HG03280 (cell line): Measurements from ENCODE around the gene GCNT2.
"Not testable (repeated sequence)": the region's sequence is repeated elsewhere in the genome, so short reads cannot be mapped to it uniquely, and the experiment has no call there.

Experiments
- ATAC-seq: cut with Tn5 transposase; IDR thresholded peaks from one replicate; pipeline ENCODE4 v1.9.1; 2021; ENCODE audit warnings: mild to moderate bottlenecking, moderate library complexity; ENCODE audit not compliant: unreplicated experiment

The GCNT2 gene

DNA sequence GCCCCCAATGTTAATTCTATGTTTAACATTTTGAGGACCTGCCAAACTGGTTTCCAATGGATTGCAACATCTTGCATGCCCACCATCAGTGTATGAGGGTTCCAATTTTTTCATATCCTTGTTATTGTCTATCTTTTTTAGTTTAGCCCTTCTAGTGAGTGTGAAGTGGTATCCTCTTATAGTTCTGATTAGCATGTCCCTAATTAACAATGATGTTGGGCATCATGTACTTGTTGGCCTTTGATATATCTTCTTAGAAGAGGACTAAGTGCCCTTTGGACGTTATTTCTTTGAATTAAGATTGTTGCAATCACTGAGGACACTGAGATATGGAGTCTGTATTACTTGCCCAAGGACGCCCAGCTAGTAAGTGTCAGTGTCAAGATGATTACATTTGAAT, 22.3 kb downstream of the GCNT2 start:
- ATAC-seq: no peak

DNA sequence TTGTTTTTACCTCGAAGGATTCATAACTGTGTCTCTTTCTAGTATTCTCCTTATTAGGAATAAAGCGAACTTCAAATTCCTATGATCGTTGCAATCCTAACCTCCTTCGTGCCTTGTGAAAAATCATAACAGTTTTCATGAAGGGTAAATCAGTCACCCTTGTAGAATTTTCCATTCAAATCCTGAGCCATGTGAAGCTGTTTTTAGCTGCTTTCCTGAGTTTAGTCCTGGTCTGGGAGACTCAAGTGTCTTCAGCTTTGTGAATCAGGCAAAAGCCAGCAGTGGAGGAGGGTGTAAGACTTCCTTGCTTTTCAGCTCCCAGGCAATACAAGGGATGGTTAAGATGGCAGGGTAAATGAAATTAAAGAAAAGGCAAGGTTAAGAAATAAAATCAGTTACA, 24.3 kb downstream of the GCNT2 start:
- ATAC-seq: no peak

DNA sequence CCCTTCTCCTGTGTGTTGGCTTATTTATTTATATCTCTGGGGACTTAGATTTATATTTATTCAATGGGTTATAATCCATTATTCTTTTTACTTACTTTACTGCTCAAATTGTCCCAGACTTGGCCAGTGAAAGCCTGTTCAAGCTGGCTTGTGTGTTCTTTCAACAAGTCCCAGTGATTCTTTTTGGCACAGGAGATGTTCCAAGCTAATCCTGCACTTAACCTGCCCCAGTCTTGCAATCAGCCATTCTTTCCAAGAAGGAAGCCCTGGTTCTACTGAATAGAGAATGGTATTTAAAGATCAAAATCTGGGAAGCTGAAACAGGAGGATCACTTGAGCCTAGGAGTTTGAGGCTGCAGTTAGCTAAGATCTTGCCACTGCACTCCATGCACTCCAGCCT, 26.7 kb downstream of the GCNT2 start:
- no peak for ATAC-seq

DNA sequence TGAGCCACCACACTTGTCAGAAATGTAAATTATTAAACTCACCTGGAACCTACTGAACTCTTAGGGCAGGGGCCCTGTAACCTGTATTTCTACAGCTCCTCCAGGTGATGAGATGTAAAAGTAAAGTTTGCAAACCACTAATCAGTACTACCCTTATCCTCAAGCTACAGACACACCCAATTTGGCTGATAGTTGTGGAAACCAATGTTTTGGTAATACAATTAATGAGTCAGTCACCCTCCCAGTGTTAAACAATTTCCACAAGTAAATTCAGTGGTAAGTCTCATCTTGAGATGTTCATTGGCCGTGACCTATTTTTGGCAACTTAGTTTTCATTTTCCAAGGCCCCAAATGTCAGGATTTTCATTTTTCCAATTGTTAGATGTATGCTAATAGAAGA, 29.6 kb downstream of the GCNT2 start:
- ATAC-seq: no peak

DNA sequence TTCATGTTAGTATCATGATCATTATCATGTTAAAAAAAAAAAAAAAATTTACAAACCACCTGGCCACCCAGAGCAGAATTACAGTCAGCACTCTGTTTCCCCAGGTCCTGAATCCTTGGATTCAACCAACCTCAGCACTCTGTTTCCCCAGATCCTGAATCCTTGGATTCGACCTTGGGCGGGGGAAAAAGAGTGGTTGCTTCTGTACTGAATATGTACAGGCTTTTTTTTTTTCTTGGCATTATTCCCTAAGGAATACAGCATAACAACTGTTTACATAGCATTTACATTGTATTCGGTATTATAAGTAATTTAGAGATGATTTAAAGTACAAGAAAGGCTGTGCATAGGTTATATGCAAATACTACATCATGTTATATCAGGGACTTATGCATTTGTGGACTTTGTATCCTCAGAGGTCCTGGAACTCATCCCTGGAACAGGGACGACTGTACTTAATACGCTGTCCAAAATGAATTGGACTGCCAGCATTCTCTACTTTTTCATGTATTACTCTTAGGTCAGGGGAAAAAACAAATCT, 31.2 kb downstream of the GCNT2 start:
- ATAC-seq: no peak

DNA sequence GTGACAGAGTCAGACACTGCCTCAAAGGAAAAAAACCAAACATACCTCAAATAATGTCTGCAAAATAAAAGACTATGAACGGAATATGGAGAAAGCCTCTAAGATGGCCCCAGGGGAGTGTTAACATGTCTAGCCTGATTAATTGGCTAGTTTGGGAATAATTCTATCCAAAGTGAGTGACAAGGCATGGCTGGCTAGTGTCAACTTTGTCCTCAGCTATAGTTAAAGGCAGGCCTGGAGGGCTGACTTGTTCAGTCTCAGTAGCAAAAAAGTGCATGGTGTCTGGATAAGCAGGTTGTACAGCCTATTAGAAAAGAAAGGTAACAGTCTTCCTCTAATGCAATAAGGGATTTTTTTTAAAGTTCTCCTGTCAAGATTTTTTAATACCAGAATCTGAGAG, 32.7 kb downstream of the GCNT2 start:
- ATAC-seq: no peak

DNA sequence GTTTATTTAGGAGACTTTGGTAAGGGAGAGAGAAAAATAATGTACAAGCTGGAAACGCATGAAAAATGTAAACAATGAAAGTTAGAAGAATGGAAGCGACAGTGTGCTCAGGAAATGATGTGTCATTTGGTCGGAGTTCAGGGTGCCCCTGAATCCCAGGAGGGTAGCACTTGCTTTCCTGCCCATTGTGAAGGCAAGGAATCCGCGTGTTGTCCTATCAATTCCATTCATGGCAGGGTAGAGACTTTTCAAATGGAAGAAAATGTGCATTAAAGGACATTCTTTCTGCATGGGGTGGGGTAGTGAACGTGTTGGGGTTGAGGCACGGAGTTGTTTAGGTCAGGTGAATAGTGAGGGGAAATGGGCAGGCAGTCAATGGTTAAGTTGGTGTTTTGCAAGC, 33.7 kb downstream of the GCNT2 start:
- ATAC-seq: no peak

DNA sequence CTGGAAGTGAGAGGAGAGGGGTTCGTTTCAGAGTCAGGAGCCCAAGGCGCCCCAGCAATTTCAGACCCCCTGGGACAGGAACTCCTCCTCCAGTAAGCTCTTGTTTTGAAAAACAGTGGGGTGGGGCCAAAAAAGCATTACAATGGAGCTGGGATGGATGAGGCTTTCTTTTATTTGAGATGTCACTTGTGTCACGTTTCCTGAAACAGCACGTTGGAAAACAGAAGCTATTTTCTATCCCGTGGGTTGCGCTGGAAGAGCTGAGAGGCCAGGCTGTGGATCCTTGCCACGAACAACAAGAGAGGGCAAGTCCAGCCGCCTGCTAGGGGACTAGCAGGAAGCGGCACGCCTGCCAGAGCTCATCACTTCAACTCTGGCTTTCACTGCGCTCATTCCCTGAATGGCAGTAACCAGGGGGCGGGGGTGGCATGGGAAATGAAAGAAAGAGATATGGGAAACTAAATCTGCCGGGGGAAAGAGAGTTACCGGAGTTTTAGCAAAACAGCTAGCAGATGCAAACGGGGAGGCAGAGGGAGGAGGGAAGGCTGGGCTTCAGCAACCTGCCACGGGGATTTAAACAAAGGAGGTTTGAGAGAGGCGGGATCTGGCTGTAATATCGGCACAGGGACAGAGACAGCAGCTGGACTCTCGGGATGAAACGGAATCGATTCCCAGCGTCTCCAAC, 34.6 kb downstream of the GCNT2 start:
- no peak for ATAC-seq

DNA sequence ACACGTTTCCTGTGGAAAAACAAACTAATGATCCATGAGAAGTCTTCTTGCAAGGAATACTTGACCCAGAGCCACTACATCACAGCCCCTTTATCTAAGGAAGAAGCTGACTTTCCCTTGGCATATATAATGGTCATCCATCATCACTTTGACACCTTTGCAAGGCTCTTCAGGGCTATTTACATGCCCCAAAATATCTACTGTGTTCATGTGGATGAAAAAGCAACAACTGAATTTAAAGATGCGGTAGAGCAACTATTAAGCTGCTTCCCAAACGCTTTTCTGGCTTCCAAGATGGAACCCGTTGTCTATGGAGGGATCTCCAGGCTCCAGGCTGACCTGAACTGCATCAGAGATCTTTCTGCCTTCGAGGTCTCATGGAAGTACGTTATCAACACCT, 35.4 kb downstream of the GCNT2 start:
- ATAC-seq: no peak

DNA sequence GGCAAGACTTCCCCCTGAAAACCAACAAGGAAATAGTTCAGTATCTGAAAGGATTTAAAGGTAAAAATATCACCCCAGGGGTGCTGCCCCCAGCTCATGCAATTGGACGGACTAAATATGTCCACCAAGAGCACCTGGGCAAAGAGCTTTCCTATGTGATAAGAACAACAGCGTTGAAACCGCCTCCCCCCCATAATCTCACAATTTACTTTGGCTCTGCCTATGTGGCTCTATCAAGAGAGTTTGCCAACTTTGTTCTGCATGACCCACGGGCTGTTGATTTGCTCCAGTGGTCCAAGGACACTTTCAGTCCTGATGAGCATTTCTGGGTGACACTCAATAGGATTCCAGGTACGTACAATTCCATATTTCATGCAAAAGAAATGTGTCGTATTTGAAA, 35.8 kb downstream of the GCNT2 start:
- no peak for ATAC-seq

DNA sequence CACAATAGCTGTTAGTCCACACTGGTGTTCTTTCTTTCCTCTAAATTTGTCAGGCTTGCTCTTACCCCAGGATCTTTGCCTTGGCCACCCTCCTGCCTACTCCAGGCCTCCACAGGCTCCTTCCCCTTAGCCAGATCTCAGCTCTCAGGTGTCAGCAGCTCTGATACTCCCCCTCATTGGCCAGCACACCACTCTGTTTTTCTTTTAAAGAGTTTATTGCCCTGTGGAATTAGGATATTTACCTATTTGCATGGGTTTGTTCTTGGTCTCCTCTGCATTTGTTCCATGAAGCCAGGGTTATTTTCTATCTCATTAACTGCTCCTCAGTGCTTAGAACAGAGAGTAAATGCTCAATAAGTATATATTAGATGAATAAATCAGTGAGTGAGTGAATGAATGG, 36.8 kb downstream of the GCNT2 start:
- ATAC-seq: no peak

DNA sequence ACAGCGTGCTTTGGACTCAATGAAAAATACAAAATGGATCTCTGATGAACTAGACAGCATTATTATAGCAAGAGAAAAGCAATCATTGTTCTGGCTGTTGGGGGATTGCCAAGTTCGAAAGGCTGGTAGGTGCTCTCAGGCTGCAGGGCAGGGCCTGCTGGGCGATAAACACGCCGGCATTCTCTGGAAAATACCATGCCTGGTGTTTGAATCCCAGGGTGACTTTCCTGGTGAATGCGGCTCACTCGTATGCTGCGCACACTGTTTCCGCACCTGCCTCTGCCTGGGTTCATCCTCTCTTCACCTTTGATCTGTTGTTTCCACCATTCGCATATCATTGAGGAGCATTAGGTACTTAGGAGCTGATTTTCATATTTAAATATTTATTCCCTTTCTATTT, 37.4 kb downstream of the GCNT2 start:
- ATAC-seq: no peak

DNA sequence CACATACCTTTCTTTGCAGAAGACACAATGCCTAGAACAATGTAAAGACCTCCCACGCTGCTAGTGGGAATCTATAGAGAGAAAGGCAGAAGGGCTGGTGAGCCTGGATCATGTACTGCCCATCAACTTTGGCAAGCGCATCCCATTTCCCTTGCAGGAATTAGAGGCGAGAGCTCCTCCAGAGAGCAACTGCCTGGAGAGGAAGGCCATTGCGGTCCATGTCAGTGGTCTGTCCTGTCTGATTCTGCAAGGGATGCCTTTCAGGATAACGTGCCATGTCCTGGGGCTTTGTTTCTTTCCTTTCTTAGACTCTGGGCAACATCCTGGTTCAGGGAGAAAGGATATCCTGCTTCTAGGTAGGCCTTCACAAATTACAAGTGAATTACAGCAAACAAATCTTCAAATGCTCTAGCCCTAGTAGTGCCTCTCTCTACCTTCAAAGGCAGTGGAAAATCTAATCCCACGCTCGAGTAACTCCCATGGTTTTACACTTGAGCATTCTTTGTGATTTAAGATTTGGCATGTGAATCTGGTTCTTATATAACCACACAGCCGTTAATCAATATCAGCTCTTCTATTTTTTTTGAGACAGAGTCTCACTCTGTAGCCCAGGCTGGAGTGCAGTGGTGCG, 38.5 kb downstream of the GCNT2 start:
- ATAC-seq: no peak

DNA sequence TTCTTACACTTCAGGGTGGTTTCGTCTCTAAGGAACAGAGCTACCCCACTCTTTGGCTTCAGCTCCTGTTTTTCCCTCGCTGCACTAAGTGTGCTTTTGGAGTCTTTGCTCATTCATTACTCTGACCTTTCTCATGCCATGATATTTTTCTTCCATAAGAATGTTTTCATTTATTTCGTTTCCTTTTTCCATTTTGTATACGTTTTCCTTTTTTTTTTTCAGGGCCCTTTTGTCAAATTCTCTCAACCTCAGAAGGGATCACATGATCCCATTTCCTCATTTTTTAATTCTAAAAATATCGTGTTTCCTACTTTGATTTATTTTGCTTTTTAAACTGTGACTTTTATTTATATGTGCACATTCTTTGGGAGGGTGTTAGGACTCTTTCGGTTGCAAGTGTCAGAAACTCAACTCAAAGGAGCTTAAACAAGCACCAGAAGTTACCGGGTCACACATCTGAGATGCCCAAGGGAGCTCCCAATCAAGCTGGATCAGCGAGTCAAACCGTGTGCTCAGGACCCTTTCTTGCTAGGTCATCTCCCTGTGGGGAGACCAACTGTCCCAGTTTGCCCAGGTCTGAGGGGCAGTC, 40.6 kb downstream of the GCNT2 start:
- no peak for ATAC-seq

DNA sequence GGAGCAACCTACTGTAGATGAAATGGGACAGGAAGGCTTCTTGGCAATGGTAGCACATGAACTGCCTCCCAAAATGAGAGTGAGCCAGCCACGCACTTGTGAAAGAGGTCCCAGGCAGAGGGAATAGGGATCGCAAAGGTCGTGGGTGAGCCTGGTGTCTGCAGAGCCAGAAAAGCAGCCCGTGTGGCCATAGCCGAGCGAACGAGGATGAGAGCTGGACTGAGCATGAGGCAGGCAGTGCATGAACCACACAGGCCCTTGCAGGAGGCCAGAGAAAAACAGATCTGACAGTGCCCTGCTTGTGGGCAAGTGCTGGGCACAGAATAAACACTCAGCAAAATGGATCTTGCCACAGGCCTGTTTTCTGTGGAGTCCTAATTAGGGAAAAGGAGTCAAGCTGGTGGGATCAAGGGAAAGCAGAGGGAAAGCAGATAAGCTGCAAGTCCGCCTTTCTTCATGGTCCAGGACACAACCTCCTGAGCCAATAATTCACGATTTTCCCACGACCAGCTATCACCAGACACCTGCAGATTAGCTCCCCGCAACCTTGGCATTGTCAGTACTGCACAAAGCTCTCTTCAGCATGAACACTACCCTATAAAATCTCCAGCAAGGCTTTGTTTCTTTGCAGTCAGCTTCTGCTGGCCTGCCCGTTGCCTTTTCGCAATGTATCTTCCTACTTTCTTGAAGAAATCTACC, 44.0 kb downstream of the GCNT2 start:
- ATAC-seq: no peak

DNA sequence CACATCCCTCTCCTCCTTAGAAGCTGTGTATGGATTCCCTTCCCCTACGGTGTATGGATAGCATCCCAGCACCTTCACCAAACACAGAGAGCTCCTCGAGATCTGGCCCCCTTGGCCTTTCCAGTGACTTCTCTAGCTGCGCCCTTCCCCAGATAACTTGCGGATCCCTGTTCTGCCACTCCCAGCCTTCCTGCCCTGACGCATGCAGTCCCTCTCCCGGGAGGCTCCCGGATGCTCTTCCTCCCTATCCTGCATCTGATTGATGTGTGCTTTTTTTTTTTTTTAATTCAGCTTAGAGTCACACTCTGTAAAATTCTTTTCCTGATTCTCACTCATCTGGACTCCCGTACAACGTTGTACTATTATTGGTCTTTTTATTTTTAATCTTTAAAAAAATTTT, 44.8 kb downstream of the GCNT2 start:
- no peak for ATAC-seq

DNA sequence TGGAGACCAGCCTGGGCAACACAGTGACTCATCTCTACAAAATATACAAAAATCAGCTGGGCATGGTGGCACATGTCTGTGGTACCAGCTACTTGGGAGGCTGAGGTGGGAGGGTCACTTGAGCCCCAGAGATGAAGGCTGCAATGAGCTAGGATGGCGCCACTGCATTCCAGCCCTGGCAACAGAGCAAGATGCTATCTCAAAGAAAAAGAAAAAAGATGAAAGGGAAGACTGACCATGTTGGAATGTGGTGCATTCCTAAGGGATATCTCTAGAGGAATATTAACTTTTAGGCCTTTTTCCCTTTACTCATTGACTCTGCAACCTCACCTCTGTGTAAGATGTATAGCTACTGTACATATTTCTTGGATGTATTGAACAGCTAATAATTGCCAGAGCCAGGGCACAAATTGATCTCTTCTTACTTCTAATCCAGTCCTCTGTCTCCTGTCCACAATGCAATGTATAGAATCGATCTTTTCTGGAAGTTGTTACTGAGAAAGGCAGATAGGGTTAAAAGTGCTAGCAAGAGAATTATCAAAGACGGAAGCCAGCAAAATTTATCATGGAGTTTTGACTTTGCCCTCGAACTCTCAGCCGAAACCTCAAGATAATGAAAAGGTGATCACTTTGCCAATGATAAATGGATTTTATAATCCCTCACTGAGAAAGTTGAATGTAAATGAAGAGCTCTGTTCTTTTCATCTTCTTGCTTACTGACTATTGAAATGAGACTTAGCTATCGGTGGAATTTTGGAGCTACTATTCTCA, 46.3 kb downstream of the GCNT2 start:
- no peak for ATAC-seq

DNA sequence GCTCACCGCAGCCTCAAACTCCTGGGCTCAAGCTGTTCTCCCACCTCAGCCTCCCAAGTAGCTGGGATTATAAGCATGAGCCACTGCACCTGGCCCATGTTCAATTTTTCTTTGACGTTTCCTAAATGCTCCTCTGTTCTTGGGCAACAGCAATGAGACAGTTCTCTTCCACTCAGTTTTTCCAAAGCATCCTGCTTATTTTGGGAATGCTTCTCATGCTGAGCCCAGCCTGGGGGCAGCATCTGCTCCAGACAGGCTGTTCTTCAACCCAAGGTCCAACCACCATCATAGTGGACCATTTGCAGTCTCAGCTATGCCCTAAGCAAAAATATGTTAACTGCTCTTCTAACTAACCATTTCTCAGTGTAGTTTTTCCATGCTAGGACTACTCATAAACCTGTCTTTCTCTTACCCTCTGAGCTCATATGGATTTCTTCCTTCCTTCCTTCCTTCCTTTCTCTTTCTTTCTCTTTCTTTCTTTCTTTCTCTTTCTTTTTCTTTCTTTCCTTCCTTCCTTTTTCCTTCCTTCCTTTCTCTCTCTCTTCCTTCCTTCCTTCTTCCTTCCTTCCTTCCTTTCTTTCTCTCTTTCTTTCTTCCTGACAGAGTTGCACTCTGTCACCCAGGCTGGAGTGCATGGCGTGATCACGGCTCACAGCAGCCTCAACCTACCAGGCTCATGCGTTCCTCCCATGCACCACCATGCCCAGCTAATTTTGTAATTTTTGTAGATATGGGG, 48.4 kb downstream of the GCNT2 start:
- ATAC-seq: no peak

DNA sequence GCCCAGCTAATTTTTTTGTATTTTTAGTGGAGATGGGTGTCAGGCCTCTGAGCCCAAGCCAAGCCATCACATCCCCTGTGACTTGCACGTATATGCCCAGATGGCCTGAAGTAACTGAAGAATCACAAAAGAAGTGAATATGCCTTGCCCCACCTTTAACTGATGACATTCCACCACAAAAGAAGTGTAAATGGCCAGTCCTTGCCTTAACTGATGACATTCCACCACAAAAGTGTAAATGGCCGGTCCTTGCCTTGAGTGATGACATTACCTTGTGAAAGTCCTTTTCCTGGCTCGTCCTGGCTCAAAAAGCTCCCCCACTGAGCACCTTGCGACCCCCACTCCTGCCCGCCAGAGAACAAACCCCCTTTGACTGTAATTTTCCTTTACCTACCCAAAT, 54.4 kb downstream of the GCNT2 start:
- not testable (repeated sequence) for ATAC-seq

DNA sequence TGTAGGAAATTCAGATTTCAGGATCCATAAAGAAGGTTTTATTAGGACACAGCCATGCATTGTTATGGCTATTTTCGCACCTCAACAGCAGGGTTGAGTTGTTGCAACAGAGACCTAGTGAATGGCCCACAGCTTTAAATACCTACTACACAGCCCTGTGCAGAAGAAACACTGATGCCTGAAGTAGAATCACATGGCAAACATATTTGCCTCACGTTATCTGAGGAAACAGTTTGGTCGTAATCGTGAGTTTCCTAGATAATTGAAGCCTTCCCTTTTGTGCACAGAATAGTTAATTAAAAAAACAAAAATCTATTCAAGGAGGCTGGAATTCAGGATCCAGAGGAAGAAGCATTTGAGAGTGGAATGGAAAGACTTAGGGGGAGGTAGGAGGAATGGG, 55.1 kb downstream of the GCNT2 start:
- ATAC-seq: no peak
